Stimulated activated CD4-positive, alpha-beta T cell treated with anti-CD3 and anti-CD28 coated beads, TNF-alpha, amount 100 ng/mL, for 24 hours (primary cell): ENCODE measurements around the gene SGTA.

Source experiments
- DNase-seq, 3 experiments: peaks; one replicate each; pipeline ENCODE4 v3.0.0-alpha.2; 2020; ENCODE audit warnings: low read depth in 3 of 3

The SGTA gene

GRCh38 chr19:2771786-2772674 lies 11.0 kb downstream of the SGTA start:
- no peak for DNase-seq

DNA sequence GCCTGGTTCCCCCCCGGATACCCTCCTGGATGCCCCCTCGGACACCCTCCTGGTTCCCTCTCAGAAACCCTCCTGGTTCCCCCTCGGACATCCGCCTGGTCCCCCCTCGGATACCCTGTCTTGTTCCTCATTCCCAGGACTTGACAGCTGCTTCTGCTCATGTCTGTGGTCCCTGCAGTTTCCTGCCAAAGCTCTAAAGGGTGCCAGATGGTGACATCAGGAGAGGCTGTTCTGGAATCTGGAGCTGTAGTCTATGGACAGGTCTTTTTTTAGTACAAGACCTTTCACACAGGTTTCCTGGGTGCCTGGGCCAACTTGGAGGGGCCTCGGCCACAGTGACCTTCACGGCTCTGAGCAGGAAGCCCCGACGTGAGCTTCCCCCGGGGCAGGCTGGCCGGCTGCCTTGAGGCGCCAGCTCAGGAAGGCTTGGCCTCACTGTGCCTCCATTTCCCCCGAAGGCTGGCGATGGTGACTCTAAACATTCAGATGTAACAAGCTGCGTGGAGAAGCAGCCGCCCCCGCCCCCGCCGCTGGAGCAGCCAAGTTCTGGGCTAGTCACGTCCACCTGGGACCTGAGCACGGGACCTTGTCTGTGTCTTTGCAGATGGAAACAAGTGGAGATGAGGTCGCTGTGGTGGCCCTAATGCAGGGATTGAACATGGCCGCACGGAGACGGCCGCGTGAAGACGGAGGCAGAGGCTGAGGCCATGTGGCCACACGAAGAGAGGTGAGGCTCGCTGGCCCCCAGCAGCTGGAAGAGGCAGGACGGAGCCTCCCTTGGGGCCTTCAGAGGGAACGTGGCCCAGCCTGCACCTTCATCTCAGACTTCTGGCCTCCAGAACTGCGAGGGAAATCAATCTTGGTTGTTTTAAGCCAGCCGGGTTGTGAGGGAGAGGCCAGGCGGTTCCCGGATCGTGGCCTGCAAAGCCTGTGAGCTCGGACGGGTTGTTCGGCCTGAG lies 12.7 kb downstream of the SGTA start:
- no peak for DNase-seq

DNA sequence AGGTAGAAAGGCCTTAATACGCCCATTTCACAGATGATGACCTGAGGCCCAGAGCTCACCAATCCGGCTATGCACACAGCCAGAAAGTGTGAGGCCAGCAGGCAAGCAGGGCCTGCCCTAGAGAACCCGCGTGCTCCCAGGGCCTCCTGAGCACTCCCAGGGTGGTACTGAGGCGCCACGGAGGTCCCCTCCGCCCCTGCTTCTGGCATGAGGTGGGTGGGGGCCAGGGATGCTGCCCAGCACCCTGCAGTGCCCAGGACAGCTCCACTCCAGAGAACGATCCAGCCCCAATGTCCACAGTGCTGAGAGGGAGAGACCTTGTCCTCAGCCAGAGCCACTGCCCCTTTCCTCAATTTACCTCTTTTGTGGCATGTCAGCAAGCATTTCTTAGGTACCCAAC lies 13.9 kb downstream of the SGTA start:
- no peak for DNase-seq

GRCh38 chr19:2768365-2769132 lies 14.5 kb downstream of the SGTA start:
- no peak for DNase-seq

GRCh38 chr19:2767688-2768087 lies 15.4 kb downstream of the SGTA start:
- no peak for DNase-seq

- DNase-seq = no peak
These were observed 16.3 kb downstream of the SGTA start for GRCh38 chr19:2766594-2767372.

DNA sequence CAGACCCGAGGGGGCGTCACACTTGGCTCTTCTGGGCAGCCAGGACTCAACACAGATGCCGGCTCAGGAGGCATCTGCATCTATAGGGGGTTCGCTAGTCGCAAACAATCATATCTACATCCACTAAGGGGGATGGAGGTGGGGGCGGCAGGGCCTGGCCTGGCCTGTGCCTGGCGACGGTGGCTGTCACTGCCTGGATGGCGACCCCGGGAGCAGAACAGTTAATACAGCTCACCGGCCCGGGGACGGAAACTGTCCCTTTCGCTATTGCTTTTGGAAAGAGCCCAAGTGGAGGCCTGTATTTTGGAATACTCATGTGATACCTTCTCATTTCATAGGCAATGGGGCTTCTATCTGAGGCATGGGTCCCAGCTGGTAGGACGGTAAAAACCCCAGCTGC lies 17.7 kb downstream of the SGTA start:
- no peak for DNase-seq

DNA sequence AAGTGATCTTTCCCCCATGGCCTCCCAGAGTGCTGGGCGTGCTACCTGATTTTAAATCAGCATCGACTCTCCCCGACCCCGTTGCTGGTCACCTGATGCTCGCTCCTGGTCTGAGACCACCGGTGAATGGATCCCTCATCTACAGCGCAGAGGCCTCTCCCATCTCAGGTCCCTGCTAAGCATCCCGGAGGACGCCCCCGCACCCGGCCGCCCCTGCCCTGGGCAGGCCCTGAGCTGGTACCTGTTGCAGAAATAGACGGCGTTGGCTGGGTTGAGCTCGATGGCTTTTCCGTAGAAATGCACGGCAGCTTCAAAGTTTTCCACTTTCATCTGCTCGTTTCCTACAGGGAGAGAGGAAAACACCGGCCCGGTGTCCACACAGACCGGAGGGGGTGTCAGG lies 18.1 kb downstream of the SGTA start:
- no peak for DNase-seq

DNA sequence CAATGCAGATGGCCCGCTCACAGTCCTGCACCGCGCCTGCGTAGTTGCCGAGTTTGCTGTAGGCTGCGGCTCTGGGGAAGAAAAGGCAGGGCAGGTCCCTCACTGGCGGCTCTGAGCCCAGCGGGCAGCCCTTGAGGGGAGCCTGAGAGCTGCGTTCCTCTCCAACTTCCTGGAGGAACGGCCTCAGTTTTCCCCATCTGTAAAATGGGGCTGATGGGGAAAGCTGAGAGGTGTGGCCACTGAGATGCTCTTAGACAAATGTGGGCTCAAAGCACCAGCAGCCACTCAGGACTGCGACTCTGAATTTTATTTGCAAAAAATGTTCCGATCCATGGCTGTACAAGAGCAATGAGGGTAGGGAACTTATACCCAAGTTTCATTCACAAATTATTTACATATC lies 19.4 kb downstream of the SGTA start:
- no peak for DNase-seq

GRCh38 chr19:2762783-2763496 lies 20.1 kb downstream of the SGTA start:
- no peak for DNase-seq

DNA sequence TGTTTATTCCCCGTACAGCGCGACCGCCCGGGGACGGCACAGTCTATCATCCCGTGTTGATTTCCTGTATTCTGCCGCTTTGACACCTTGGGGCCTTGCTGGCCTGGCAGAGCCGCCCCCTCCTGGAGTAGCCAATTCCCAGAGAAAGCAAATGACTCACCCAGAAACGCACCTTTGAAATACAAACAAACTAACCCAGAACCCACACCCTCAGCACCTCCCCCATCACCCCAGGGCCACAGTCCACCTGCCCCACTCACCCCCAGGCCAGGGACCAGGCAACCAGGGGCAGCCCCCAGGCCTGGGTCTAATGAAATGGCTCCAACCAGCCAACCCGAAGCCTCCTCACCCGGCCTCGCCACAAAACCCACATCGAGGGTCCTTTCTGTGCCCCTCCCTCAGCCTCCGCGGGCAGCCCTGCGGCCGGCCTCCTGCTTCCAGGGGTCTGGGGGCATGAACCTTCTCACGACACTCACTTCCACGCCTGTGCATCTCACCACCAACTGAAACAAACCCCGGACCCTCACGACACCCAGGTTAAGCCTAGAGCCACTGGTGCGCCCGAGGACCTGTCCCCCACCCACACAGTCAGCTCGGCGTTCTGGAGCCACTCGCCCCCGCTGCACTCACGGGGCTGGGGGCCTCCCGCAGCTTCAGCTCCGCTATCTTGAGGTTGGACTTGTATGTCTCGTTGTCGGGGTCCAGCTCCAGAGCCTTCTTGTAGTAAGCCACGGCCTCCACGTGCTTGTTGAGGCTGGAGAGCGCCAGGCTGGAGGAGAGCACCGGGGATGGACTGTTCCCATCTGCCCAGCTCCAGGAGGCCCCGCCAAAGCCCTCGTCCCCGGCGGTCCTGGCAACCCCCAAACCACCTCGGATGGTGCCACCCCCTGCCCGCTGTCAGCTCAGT lies 20.9 kb downstream of the SGTA start:
- no peak for DNase-seq

GRCh38 chr19:2761309-2761677 lies 21.8 kb downstream of the SGTA start:
- no peak for DNase-seq

DNA sequence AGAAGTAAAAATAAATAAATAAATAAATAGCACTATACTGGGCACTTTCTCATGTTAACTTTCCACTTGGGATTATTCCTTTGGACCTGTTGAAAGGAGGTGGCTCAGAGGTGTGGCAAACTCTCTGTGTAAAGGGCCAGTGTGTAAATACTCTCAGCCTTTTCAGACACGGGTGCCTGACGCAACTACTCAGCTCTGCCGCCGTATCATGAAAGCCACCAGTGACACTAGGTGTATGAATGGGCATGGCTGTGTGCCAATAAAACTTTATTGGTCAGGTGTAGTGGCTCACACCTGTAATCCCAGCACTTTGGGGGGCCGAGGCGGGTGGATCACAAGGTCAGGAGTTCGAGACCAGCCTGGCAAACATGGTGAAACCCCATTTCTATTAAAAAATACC lies 23.1 kb downstream of the SGTA start:
- DNase-seq = no peak

DNA sequence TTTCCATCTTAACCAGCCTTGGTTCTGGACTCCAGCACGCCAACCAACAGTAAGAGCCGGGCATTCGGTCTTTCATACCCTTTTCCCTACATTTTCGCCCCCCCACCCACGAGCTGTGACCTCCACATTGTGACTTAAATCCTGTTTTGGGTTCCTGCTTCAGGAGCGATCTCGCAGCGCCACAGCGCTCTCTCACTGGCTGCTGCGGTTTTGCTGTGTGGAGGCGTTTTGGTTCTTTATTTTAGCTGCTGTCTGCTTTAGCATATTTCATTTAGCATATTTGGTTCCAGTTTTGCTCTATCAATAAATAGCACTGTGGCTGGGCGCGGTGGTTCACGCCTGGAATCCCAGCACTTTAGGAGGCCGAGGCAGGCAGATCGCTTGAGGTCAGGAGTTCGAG lies 23.7 kb downstream of the SGTA start:
- DNase-seq = no peak

DNA sequence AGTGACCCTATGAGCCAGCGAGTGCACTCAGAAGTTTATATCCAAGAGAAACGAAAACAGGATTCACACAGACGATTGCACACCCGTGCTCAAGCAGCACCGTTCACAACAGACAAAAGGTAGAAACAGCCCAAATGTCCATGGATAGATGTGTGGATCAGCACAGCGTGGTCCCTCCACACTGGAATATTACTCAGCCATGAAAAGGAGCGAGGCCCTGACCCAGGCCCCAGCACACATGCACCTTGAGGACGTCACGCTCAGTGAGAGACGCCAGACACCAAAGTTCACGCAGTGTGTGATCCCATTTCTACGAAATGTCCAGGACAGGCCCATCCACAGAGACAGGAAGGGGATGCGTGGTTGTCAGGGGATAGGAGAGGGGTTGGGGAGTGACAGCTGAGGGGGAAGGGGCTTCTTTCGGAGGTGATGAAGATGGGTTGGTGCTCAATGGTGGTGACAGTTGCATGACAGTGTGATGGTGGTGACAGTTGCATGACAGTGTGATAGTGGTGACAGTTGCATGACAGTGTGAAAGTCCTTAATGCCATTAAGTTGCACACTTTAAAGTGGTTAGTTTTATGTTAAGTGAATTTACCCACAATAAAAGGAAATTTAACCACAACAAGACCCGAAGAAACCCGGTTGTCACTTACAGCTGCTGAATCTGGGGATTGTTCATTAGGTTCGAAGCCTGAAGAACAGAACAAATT lies 24.3 kb downstream of the SGTA start:
- no peak for DNase-seq

DNA sequence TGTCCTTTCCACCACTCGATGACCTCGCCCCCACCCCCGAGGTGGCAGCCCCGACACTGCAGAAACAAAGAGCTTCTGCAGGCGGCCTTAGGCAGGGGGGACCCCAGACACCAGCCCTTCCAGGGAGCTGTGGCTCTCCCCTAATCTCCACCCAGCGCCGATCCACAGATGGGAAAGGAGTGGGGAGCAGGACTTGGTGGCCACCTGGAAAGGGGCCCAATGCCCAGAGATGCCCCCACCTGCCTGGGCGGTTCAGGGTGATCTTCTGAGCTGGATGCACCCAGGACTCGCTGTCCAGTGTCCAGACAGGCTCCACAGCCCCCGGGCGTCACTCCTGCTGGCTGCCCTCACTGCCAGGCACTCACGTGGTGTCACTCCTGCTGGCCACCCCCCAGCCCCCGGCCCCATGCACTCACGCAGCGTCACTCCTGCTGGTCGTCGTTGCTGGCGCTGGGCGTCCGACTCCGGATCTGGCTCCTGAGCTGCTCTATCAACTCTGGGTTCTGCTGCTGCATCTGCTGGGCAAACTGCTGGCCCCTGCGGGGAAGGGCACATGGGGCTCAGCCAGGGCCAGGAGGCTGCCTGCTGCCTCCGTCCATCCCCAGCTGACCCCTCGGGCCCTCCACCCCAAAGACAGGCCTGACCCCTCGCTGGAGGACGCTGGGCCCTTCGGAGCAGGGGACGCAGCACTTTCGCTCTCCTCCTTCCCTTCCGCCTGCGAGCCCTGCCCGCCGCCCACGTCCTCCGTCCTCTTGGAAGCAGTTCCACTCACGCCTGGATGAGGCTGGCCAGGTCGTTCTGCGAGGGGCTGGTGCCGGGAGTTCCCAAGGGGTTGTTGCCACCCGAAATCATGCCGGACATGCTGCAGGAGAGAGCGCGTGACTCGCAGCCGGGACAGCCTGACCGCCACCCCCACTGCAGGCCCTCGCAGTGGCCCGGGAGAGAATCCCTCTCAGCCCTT lies 25.9 kb downstream of the SGTA start:
- no peak for DNase-seq

GRCh38 chr19:2756477-2756876 lies 26.6 kb downstream of the SGTA start:
- no peak for DNase-seq

DNA sequence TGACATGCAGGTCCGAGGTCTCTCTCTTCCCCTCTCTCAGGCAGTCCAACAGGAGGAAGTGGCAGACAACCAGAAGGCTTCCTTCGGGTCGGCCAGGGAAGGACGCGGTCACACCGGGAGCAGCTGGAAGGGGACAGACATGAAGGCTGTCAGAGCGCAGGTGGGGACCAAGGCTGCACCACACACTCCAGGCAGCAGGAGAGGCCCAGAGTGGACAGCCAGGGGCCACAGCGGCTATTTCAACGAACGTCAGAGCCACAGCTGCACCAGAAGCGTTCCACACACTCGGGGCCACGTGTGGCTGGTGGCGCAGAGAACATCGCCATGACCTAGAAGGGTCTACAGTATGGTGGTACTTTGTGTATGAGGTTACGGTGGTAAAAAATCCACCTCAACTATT lies 27.3 kb downstream of the SGTA start:
- DNase-seq = no peak
